Left ventricle myocardium inferior (tissue), 1 donor: ENCODE measurements around the gene ARHGEF7. TPM values are rescaled to one million over a fixed set of nuclear protein-coding genes. Genes with fewer than 3 reads are reported as not detected.

Experiments
- DNase-seq: peaks from one replicate; pipeline ENCODE4 v3.0.0-alpha.2; 2020
- H3K27ac ChIP-seq: fragments of 200-600 bp; replicated peaks from 2 replicates; pipeline ENCODE4 v1.8.0; 2021
- H3K27me3 ChIP-seq: fragments of 200-600 bp; 2 replicates; pipeline ENCODE4 v1.8.0; 2021; ENCODE audit warnings: low read depth
- H3K36me3 ChIP-seq: fragments of 200-600 bp; 2 replicates; pipeline ENCODE4 v1.8.0; 2021
- H3K4me1 ChIP-seq: fragments of 200-600 bp; 2 replicates; pipeline ENCODE4 v1.8.0; 2021
- H3K4me3 ChIP-seq: fragments of 200-600 bp; 2 replicates; pipeline ENCODE4 v1.8.0; 2021; ENCODE audit warnings: mild to moderate bottlenecking, moderate library complexity
- H3K9me3 ChIP-seq: fragments of 200-600 bp; replicated peaks from 2 replicates; pipeline ENCODE4 v1.8.0; 2021
- intact Hi-C: fragments of 100-400 bp; cut with micrococcal nuclease; formaldehyde crosslinking; loops from one replicate; pipeline ENCODE4 v1.11.0; 2022
- total RNA-seq: library from RNA; stranded (reverse); fragmentation: NEBNext Ultra II Directional; extraction: Animal tissue kit (Norgen Biotek cat#: 25700); gene quantifications from one replicate; pipeline ENCODE4 v1.2.1, GENCODE V29; 2021
- TF ChIP-seq, protein P1 (sequence below): fragments of 200-600 bp; IDR thresholded peaks from 2 replicates; pipeline ENCODE4 v1.8.0; 2021; ENCODE audit warnings: antibody characterized with exemption, mild to moderate bottlenecking, borderline replicate concordance
- donor health status: DM: no; HTN: yes; CAD: no; lungs with severe emphysema.

The ARHGEF7 gene
- total RNA-seq, 1 donor from 2014 or later: 35.9 TPM

DNA sequence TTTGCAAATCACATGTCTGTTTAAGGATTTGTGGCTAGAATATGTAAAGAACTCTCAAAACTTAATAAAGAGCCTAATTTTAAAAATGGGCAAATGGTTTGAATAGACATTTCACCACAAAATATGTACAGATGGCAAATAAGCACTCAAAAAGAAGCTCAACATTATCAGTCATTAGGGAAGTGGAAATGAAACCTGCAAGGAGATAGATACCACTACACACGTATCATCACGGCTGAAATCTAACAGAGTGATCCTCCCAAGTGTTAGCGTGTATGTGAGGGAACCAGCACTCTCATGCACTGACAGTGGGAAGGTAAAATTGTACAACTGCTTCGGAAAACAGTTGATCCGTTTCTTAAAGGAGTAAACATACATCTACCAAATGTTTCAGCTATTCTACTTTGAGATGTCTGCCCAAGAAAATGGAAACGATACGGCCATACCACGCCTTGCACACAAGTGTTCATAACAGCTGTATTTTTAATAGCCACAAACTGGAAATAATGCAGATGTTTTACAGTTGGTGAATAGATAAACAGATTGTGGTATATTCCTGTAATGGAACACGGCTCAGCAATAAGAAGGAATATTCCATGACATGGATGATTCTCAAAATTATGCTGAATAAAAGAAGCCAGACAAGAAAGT is 14.5 kb downstream of the ARHGEF7 start:
- TF ChIP-seq, protein P1, sequence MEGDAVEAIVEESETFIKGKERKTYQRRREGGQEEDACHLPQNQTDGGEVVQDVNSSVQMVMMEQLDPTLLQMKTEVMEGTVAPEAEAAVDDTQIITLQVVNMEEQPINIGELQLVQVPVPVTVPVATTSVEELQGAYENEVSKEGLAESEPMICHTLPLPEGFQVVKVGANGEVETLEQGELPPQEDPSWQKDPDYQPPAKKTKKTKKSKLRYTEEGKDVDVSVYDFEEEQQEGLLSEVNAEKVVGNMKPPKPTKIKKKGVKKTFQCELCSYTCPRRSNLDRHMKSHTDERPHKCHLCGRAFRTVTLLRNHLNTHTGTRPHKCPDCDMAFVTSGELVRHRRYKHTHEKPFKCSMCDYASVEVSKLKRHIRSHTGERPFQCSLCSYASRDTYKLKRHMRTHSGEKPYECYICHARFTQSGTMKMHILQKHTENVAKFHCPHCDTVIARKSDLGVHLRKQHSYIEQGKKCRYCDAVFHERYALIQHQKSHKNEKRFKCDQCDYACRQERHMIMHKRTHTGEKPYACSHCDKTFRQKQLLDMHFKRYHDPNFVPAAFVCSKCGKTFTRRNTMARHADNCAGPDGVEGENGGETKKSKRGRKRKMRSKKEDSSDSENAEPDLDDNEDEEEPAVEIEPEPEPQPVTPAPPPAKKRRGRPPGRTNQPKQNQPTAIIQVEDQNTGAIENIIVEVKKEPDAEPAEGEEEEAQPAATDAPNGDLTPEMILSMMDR: no peak
- no peaks in the 10 kb centered on the region for H3K9me3 ChIP-seq
- H3K36me3 ChIP-seq: no peaks in the 10 kb centered on the region
- no peak overlapping the region for H3K27ac ChIP-seq
- H3K4me1 ChIP-seq: peaks cover 14% of the 10 kb centered on the region
- no peaks in the 10 kb centered on the region for H3K27me3 ChIP-seq
- no peak for DNase-seq
- intact Hi-C loops: no loop called here
- H3K4me3 ChIP-seq: no peak overlapping the region

DNA sequence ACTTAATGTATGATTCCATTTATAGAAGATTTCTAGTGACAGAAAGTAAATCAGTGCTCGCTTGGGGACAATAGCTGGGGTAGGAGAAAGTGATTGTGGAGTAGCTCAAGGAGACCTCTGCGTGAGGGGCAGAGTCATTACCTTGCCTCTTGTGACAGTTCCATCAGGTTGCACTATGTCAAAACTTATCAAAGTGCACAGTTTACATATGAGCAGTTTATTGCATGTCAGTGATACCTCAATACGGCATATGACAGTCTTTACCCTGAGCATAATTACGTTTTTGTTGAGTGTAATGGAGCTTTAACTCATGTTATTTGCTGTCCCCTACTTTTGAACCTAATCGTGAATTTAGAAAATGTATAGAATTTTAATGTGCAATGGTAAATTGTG is 15.0 kb downstream of the ARHGEF7 start:
- no peaks in the 10 kb centered on the region for H3K9me3 ChIP-seq
- TF ChIP-seq, protein P1: no peak
- no peaks in the 10 kb centered on the region for H3K36me3 ChIP-seq
- no peak overlapping the region for H3K27ac ChIP-seq
- intact Hi-C loops: no loop called here
- no peak overlapping the region for H3K4me3 ChIP-seq
- no peaks in the 10 kb centered on the region for H3K27me3 ChIP-seq
- H3K4me1 ChIP-seq: peaks cover 14% of the 10 kb centered on the region
- DNase-seq: no peak

DNA sequence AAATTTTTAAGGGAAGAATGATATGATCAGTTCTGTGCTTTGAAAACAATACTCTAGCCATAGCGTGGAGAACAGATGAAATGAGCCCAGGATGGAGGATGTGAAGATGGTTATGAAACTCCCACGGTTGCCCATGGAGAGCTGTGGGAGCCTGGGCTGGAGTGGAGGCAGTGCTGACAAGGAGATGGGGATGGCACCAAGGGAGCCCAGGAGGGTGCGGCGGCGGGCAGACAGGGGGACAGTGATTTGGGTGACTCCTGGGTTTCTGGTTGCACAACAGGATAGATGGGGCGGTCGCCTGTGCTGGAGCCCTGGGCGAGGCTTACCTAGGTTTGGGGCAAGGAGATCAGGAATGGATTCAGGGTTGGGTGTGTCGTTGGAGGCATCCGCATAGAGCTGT is 15.9 kb downstream of the ARHGEF7 start:
- DNase-seq: no peak
- no peak overlapping the region for H3K27ac ChIP-seq
- no peaks in the 10 kb centered on the region for H3K9me3 ChIP-seq
- intact Hi-C loops: no loop called here
- H3K4me1 ChIP-seq: peaks cover 14% of the 10 kb centered on the region
- H3K36me3 ChIP-seq: no peaks in the 10 kb centered on the region
- TF ChIP-seq, protein P1: no peak
- no peaks in the 10 kb centered on the region for H3K27me3 ChIP-seq
- H3K4me3 ChIP-seq: no peak overlapping the region

DNA sequence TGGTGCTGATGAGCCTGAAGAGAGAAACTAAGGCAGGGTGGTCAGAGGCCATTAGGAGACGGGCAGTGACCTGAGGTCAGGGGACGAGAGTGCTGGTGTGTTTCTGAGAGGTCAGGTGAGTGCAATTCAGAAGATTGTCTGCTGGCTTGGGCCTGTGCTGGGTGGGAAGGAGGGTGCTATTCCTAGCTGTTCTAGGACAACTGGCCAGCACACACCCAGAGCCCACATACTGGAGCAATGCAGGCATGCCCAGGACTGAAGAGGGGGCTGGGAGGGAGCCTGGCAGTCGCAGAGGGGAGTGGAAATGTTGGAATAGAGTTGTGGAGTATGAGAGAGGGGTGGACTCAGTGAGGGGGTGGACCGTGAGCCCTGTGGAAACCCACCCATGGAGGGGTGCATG is 16.5 kb downstream of the ARHGEF7 start:
- TF ChIP-seq, protein P1: no peak
- intact Hi-C loops: no loop called here
- Histone ChIP-seq H3K36me3 (no peaks in the 10 kb centered on the region), H3K27me3 (no peaks in the 10 kb centered on the region), H3K4me1 (peaks cover 14% of the 10 kb centered on the region), H3K27ac (no peak overlapping the region), H3K4me3 (no peak overlapping the region), H3K9me3 (no peaks in the 10 kb centered on the region)
- DNase-seq: no peak

DNA sequence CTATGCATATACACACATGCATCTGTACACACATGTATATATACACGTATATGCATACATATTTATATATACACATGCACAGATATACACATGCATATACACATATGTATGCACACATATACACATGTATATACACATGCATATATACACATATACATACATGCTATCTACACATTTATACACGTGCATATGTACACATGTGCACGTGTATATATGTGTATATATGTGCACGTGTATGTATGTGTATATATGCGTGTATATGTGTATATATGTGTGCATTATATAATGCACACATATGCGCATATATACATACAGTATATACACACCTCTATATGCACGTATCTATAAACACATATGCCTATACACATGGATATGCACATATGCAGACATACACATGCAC is 17.8 kb downstream of the ARHGEF7 start:
- DNase-seq: no peak
- no peaks in the 10 kb centered on the region for H3K27me3 ChIP-seq
- H3K4me1 ChIP-seq: peaks cover 14% of the 10 kb centered on the region
- H3K36me3 ChIP-seq: no peaks in the 10 kb centered on the region
- intact Hi-C loops: no loop called here
- TF ChIP-seq, protein P1: no peak
- no peak overlapping the region for H3K27ac ChIP-seq
- H3K9me3 ChIP-seq: no peaks in the 10 kb centered on the region
- H3K4me3 ChIP-seq: no peak overlapping the region
